Liver (tissue), 9 donors: ENCODE measurements around the gene LAMB4. TPM values are rescaled to one million over a fixed set of nuclear protein-coding genes. Genes with fewer than 3 reads are reported as not detected.

ENCODE experiments used
- DNase-seq: peaks from one replicate; pipeline ENCODE4 v3.0.0-alpha.2; 2017; ENCODE audit warnings: low spot score
- H3K27ac ChIP-seq, 2 donors: one replicate each; pipeline ENCODE4 v1.7.0; 2013; ENCODE audit warnings: inconsistent platforms in 2 of 2, low read length in 2 of 2, control low read depth in 1 of 2, low read depth in 1 of 2, mild to moderate bottlenecking in 1 of 2
- H3K27me3 ChIP-seq, 4 donors: one replicate each; pipeline versions ENCODE4 v1.6.1 to v1.7.0; 2013; ENCODE audit warnings: low read length in 3 of 4, inconsistent platforms in 1 of 4, mild to moderate bottlenecking in 1 of 4, moderate library complexity in 1 of 4; ENCODE audit not compliant: control insufficient read depth in 4 of 4, insufficient read depth in 4 of 4
- H3K36me3 ChIP-seq, 4 donors: one replicate each; pipeline versions ENCODE4 v1.6.1 to v1.7.0; 2013; ENCODE audit warnings: low read length in 3 of 4, mild to moderate bottlenecking in 3 of 4, low read depth in 1 of 4, moderate library complexity in 1 of 4; ENCODE audit not compliant: control insufficient read depth in 4 of 4, insufficient read depth in 3 of 4
- H3K4me1 ChIP-seq, 4 donors: one replicate each; pipeline versions ENCODE4 v1.6.1 to v1.7.0; 2013; ENCODE audit warnings: low read length in 3 of 4, mild to moderate bottlenecking in 3 of 4, moderate library complexity in 1 of 4; ENCODE audit not compliant: control insufficient read depth in 4 of 4, insufficient read depth in 4 of 4
- H3K4me3 ChIP-seq, 3 donors: one replicate each; pipeline versions ENCODE4 v1.6.1 to v1.7.0; 2013; ENCODE audit warnings: low read length in 3 of 3, control low read depth in 1 of 3, low read depth in 1 of 3, mild to moderate bottlenecking in 1 of 3
- H3K9ac ChIP-seq, 2 donors: one replicate each; pipeline ENCODE4 v1.7.0; 2013; ENCODE audit warnings: low read length in 2 of 2, mild to moderate bottlenecking in 2 of 2, moderate library complexity in 2 of 2, control low read depth in 1 of 2, low read depth in 1 of 2
- H3K9me3 ChIP-seq, 4 donors: one replicate each; pipeline versions ENCODE4 v1.6.1 to v1.7.0; 2013; ENCODE audit warnings: low read length in 3 of 4; ENCODE audit not compliant: control insufficient read depth in 4 of 4
- EGR1 ChIP-seq, 2 donors: IDR thresholded peaks; 2 replicates each; pipeline ENCODE4 v1.6.1; 2016 to 2018; ENCODE audit warnings: antibody characterized with exemption in 2 of 2, low read depth in 2 of 2
- FOXA1 ChIP-seq: IDR thresholded peaks from 2 replicates; pipeline ENCODE4 v1.6.1; 2016; ENCODE audit warnings: antibody characterized with exemption
- FOXA2 ChIP-seq: IDR thresholded peaks from 2 replicates; pipeline ENCODE4 v1.6.1; 2016; ENCODE audit warnings: antibody characterized with exemption
- GABPA ChIP-seq, 2 donors: IDR thresholded peaks in 1 of 2; conservative IDR thresholded peaks in 1 of 2; 2 replicates each; pipeline ENCODE4 v1.6.1; 2016; ENCODE audit warnings: antibody characterized with exemption in 2 of 2, mild to moderate bottlenecking in 1 of 2, moderate library complexity in 1 of 2
- HNF4A ChIP-seq, 2 donors: conservative IDR thresholded peaks; 2 replicates each; pipeline ENCODE4 v1.6.1; 2016; ENCODE audit warnings: antibody characterized with exemption in 2 of 2, mild to moderate bottlenecking in 2 of 2
- HNF4G ChIP-seq: IDR thresholded peaks from 2 replicates; pipeline ENCODE4 v1.6.1; 2016; ENCODE audit warnings: antibody characterized with exemption
- JUND ChIP-seq, 2 donors: IDR thresholded peaks; 2 replicates each; pipeline ENCODE4 v1.6.1; 2016; ENCODE audit warnings: antibody characterized with exemption in 2 of 2
- NR2F2 ChIP-seq: IDR thresholded peaks from 2 replicates; pipeline ENCODE4 v1.6.1; 2016; ENCODE audit warnings: antibody characterized with exemption
- RAD21 ChIP-seq, 2 donors: IDR thresholded peaks; 2 replicates each; pipeline ENCODE4 v1.6.1; 2016; ENCODE audit warnings: antibody characterized with exemption in 2 of 2, mild to moderate bottlenecking in 2 of 2
- RXRA ChIP-seq, 2 donors: IDR thresholded peaks; 2 replicates each; pipeline ENCODE4 v1.6.1; 2017 to 2018; ENCODE audit warnings: antibody characterized with exemption in 2 of 2, mild to moderate bottlenecking in 1 of 2
- SP1 ChIP-seq: IDR thresholded peaks from 2 replicates; pipeline ENCODE4 v1.6.1; 2018; ENCODE audit warnings: antibody characterized with exemption, mild to moderate bottlenecking
- TAF1 ChIP-seq: conservative IDR thresholded peaks from 2 replicates; pipeline ENCODE4 v1.6.1; 2016; ENCODE audit warnings: antibody characterized with exemption, mild to moderate bottlenecking
- YY1 ChIP-seq: IDR thresholded peaks from 2 replicates; pipeline ENCODE4 v1.6.1; 2016; ENCODE audit warnings: antibody characterized with exemption, mild to moderate bottlenecking
- WGBS: extraction: QIAGEN DNeasy Blood & Tissue Kit; methylation state at CpG from one replicate; pipeline ENCODE4 v1.1.7; 2013; 5-methylcytosine and 5-hydroxymethylcytosine counted together
- polyA plus RNA-seq, 2 donors: library from polyadenylated mRNA; stranded (reverse) in 1 of 2; unstranded in 1 of 2; fragments of 200-250 nt in 1 of 2; fragments of >200 nt in 1 of 2; fragmentation: Nextera tagmentation in 1 of 2; extraction: Ambion mirVana in 1 of 2; gene quantifications; one replicate each; pipeline versions ENCODE4 v1.2.1 to v1.2.3, GENCODE V29; 2013 to 2015
- total RNA-seq, 2 donors: library from RNA; depleted of rRNA; stranded (reverse); fragments of >200 nt; gene quantifications; one replicate each; pipeline ENCODE4 v1.2.3, GENCODE V29; 2014
- TF ChIP-seq, protein P1 (sequence below): IDR thresholded peaks from 2 replicates; pipeline ENCODE4 v1.6.1; 2016; ENCODE audit warnings: antibody characterized with exemption
- TF ChIP-seq, protein P2 (sequence below): IDR thresholded peaks from 2 replicates; pipeline ENCODE4 v1.6.1; 2016; ENCODE audit warnings: antibody characterized with exemption, mild to moderate bottlenecking
- TF ChIP-seq, protein P3 (sequence below): fragments of 150-350 bp; IDR thresholded peaks from 2 replicates; pipeline ENCODE4 v1.5.1; 2017; ENCODE audit warnings: improper control_type of control experiment, low read depth, low read length; ENCODE audit not compliant: missing input control
- TF ChIP-seq, protein P4 (sequence below): IDR thresholded peaks from 2 replicates; pipeline ENCODE4 v1.6.1; 2016; ENCODE audit warnings: antibody characterized with exemption
- TF ChIP-seq, protein P5 (sequence below): IDR thresholded peaks from 2 replicates; pipeline ENCODE4 v1.6.1; 2016; ENCODE audit warnings: antibody characterized with exemption
- donor health status: healthy.
- donor health status: healthy.
- donor health status: healthy.
- donor health status: healthy.
- donor health status: healthy.

LAMB4 gene
- total and polyA plus RNA-seq, 4 donors = under 0.01 to 0.03 TPM; not detected in 2

DNA sequence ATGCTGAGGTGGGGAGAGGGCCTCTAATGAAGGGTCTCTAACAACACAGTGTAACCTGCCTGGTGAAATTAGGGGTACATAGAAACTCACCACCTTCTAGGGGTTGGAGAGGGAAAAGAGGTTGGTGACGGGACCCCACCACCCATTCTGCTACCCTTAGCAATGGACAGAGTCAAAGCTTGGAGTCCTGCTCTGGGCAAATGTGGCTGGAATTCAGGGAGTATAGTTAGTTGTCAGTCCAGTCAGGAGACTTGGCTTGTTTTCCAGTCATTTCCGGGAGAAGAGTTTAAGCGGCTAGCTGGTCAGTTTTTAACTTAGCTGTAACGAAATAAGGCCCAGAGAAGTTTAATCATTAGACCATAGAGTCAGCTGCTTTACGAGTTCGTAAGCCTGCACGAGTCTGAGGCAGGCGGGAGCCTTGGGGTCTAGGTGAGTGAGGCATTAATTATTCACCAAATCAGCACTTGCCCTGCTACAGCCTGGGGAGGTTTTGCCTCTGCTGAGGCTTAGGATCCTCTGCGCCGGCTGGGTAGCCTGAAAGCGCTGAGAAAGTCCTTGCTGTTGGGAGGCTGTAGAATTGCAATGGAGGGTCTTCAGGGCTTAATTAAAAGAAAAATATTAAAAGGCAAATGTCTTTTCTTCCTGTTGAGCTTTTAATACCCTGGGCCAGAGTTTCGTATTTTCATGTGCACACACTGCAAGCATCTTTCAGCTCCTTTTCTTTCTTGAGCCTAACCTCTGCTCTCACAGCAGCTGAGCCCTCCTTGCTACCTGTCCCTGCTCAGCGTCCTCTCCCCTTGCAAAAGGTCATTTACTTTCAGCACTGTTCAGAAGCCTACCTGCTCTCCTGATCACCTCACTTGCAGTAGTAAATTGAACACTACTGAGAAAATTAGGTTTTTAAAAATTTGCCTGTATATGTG, 125.7 kb downstream of the LAMB4 start:
- no peak overlapping the region for H3K9ac ChIP-seq
- WGBS = 15% methylated on average over 13 of the region's 13 CpGs
- peaks cover 3 to 36% (median 33%) of the 10 kb centered on the region in 4 donors for H3K4me1 ChIP-seq
- TF ChIP-seq HNF4A (conservative IDR thresholded peaks at IDR 0.05) (peak in 1 of 2 donors; percentile 53), HNF4G (no peak), SP1 (peak; percentile 42), EGR1 (IDR thresholded peaks at IDR 0.05; ENCODE audit: low read depth in 2 of 2) (no peak), YY1 (peak; percentile 49), NR2F2 (no peak), RXRA (IDR thresholded peaks at IDR 0.05) (peak in 1 of 2 donors; percentile 65), TAF1 (no peak), GABPA (IDR thresholded peaks at IDR 0.05 in 1 of 2, conservative IDR thresholded peaks at IDR 0.05 in 1 of 2) (peak in 1 of 2 donors; percentile 6), FOXA1 (peak; percentile 24), JUND (IDR thresholded peaks at IDR 0.05) (no peak), FOXA2 (peak; percentile 24), RAD21 (IDR thresholded peaks at IDR 0.05) (peak; percentile 28 to 34)
- TF ChIP-seq, protein P1, sequence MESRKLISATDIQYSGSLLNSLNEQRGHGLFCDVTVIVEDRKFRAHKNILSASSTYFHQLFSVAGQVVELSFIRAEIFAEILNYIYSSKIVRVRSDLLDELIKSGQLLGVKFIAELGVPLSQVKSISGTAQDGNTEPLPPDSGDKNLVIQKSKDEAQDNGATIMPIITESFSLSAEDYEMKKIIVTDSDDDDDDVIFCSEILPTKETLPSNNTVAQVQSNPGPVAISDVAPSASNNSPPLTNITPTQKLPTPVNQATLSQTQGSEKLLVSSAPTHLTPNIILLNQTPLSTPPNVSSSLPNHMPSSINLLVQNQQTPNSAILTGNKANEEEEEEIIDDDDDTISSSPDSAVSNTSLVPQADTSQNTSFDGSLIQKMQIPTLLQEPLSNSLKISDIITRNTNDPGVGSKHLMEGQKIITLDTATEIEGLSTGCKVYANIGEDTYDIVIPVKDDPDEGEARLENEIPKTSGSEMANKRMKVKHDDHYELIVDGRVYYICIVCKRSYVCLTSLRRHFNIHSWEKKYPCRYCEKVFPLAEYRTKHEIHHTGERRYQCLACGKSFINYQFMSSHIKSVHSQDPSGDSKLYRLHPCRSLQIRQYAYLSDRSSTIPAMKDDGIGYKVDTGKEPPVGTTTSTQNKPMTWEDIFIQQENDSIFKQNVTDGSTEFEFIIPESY = no peak
- TF ChIP-seq, protein P2, sequence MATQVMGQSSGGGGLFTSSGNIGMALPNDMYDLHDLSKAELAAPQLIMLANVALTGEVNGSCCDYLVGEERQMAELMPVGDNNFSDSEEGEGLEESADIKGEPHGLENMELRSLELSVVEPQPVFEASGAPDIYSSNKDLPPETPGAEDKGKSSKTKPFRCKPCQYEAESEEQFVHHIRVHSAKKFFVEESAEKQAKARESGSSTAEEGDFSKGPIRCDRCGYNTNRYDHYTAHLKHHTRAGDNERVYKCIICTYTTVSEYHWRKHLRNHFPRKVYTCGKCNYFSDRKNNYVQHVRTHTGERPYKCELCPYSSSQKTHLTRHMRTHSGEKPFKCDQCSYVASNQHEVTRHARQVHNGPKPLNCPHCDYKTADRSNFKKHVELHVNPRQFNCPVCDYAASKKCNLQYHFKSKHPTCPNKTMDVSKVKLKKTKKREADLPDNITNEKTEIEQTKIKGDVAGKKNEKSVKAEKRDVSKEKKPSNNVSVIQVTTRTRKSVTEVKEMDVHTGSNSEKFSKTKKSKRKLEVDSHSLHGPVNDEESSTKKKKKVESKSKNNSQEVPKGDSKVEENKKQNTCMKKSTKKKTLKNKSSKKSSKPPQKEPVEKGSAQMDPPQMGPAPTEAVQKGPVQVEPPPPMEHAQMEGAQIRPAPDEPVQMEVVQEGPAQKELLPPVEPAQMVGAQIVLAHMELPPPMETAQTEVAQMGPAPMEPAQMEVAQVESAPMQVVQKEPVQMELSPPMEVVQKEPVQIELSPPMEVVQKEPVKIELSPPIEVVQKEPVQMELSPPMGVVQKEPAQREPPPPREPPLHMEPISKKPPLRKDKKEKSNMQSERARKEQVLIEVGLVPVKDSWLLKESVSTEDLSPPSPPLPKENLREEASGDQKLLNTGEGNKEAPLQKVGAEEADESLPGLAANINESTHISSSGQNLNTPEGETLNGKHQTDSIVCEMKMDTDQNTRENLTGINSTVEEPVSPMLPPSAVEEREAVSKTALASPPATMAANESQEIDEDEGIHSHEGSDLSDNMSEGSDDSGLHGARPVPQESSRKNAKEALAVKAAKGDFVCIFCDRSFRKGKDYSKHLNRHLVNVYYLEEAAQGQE = no peak
- TF ChIP-seq, protein P3, sequence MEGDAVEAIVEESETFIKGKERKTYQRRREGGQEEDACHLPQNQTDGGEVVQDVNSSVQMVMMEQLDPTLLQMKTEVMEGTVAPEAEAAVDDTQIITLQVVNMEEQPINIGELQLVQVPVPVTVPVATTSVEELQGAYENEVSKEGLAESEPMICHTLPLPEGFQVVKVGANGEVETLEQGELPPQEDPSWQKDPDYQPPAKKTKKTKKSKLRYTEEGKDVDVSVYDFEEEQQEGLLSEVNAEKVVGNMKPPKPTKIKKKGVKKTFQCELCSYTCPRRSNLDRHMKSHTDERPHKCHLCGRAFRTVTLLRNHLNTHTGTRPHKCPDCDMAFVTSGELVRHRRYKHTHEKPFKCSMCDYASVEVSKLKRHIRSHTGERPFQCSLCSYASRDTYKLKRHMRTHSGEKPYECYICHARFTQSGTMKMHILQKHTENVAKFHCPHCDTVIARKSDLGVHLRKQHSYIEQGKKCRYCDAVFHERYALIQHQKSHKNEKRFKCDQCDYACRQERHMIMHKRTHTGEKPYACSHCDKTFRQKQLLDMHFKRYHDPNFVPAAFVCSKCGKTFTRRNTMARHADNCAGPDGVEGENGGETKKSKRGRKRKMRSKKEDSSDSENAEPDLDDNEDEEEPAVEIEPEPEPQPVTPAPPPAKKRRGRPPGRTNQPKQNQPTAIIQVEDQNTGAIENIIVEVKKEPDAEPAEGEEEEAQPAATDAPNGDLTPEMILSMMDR = no peak
- TF ChIP-seq, protein P4, sequence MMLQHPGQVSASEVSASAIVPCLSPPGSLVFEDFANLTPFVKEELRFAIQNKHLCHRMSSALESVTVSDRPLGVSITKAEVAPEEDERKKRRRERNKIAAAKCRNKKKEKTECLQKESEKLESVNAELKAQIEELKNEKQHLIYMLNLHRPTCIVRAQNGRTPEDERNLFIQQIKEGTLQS = no peak
- TF ChIP-seq, protein P5, sequence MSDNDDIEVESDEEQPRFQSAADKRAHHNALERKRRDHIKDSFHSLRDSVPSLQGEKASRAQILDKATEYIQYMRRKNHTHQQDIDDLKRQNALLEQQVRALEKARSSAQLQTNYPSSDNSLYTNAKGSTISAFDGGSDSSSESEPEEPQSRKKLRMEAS = peak; percentile 58
- DNase-seq = no peak
- no peaks in the 10 kb centered on the region for H3K36me3 ChIP-seq
- no peak overlapping the region for H3K4me3 ChIP-seq
- H3K9me3 ChIP-seq = no peaks in the 10 kb centered on the region
- no peaks in the 10 kb centered on the region for H3K27me3 ChIP-seq
- peak overlapping the region; percentile 14 to 39 for H3K27ac ChIP-seq
